K562 (cell line): ENCODE measurements around the gene GMPR2. TPM values are rescaled to one million over a fixed set of nuclear protein-coding genes. Genes with fewer than 3 reads are reported as not detected.

ENCODE experiments used
- TSC22D4 ChIP-seq: fragments of 450-650 bp; IDR thresholded peaks from 2 replicates; pipeline ENCODE4 v1.6.1; 2016; ENCODE audit warnings: missing genetic modification characterization, missing biosample characterization, control low read depth
- polyA plus RNA-seq, 8 experiments: library from polyadenylated mRNA; depleted of rRNA in 4 of 8; stranded (reverse) in 5 of 8; unstranded in 3 of 8; fragments of >200 nt; fragmentation: Nextera tagmentation in 2 of 8; fragmentation: Illumina TruSeq in 1 of 8; extraction: Ambion mirVana in 2 of 8; extraction: Trizol in 1 of 8; gene quantifications; 2 replicates each; pipeline versions ENCODE4 v1.2.1 to v1.2.3, GENCODE V29; 2011 to 2014; ENCODE audit warnings: inconsistent platforms in 1 of 8, missing spikeins in 1 of 8
- total RNA-seq, 7 experiments: library from RNA; depleted of rRNA in 6 of 7; stranded (reverse); fragments of >200 nt in 6 of 7; fragmentation: Illumina TruSeq in 2 of 7; extraction: Trizol in 2 of 7; gene quantifications; 2 replicates each; pipeline versions ENCODE4 v1.2.1 to v1.2.3, GENCODE V29; 2011 to 2021; ENCODE audit warnings: low replicate concordance in 1 of 7
- TF ChIP-seq, protein P1 (sequence below): fragments of 450-650 bp; IDR thresholded peaks from 2 replicates; pipeline ENCODE4 v1.6.1; 2016; ENCODE audit warnings: mild to moderate bottlenecking, moderate library complexity

The GMPR2 gene
- total and polyA plus RNA-seq, 9 of the 15 experiments (the other 6 are each of a cell fraction or from before 2014, with no cell fraction given): 26.4 to 67.4 (median 36.3) TPM

DNA sequence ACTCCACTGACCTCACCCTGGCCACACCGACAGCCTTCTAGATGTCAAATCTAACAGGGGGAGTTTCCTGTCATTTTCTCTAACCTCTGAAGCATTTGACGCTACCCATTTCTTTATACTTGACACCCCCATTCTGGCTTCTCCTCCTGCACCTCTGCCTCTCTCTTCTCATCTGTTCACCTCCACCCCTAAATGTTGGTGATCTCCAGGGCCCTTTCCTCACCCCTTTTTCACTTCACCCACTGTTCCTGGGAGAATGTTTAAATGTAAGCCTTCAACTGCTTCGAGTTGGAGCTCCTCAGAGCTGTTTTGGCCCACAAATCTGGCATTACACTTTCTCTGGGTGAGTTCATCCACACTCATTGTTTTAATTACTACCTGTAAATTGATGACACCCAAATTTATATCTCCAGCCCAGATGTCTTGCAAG, 39.1 kb downstream of the GMPR2 start (continued):
- TF ChIP-seq, protein P1, sequence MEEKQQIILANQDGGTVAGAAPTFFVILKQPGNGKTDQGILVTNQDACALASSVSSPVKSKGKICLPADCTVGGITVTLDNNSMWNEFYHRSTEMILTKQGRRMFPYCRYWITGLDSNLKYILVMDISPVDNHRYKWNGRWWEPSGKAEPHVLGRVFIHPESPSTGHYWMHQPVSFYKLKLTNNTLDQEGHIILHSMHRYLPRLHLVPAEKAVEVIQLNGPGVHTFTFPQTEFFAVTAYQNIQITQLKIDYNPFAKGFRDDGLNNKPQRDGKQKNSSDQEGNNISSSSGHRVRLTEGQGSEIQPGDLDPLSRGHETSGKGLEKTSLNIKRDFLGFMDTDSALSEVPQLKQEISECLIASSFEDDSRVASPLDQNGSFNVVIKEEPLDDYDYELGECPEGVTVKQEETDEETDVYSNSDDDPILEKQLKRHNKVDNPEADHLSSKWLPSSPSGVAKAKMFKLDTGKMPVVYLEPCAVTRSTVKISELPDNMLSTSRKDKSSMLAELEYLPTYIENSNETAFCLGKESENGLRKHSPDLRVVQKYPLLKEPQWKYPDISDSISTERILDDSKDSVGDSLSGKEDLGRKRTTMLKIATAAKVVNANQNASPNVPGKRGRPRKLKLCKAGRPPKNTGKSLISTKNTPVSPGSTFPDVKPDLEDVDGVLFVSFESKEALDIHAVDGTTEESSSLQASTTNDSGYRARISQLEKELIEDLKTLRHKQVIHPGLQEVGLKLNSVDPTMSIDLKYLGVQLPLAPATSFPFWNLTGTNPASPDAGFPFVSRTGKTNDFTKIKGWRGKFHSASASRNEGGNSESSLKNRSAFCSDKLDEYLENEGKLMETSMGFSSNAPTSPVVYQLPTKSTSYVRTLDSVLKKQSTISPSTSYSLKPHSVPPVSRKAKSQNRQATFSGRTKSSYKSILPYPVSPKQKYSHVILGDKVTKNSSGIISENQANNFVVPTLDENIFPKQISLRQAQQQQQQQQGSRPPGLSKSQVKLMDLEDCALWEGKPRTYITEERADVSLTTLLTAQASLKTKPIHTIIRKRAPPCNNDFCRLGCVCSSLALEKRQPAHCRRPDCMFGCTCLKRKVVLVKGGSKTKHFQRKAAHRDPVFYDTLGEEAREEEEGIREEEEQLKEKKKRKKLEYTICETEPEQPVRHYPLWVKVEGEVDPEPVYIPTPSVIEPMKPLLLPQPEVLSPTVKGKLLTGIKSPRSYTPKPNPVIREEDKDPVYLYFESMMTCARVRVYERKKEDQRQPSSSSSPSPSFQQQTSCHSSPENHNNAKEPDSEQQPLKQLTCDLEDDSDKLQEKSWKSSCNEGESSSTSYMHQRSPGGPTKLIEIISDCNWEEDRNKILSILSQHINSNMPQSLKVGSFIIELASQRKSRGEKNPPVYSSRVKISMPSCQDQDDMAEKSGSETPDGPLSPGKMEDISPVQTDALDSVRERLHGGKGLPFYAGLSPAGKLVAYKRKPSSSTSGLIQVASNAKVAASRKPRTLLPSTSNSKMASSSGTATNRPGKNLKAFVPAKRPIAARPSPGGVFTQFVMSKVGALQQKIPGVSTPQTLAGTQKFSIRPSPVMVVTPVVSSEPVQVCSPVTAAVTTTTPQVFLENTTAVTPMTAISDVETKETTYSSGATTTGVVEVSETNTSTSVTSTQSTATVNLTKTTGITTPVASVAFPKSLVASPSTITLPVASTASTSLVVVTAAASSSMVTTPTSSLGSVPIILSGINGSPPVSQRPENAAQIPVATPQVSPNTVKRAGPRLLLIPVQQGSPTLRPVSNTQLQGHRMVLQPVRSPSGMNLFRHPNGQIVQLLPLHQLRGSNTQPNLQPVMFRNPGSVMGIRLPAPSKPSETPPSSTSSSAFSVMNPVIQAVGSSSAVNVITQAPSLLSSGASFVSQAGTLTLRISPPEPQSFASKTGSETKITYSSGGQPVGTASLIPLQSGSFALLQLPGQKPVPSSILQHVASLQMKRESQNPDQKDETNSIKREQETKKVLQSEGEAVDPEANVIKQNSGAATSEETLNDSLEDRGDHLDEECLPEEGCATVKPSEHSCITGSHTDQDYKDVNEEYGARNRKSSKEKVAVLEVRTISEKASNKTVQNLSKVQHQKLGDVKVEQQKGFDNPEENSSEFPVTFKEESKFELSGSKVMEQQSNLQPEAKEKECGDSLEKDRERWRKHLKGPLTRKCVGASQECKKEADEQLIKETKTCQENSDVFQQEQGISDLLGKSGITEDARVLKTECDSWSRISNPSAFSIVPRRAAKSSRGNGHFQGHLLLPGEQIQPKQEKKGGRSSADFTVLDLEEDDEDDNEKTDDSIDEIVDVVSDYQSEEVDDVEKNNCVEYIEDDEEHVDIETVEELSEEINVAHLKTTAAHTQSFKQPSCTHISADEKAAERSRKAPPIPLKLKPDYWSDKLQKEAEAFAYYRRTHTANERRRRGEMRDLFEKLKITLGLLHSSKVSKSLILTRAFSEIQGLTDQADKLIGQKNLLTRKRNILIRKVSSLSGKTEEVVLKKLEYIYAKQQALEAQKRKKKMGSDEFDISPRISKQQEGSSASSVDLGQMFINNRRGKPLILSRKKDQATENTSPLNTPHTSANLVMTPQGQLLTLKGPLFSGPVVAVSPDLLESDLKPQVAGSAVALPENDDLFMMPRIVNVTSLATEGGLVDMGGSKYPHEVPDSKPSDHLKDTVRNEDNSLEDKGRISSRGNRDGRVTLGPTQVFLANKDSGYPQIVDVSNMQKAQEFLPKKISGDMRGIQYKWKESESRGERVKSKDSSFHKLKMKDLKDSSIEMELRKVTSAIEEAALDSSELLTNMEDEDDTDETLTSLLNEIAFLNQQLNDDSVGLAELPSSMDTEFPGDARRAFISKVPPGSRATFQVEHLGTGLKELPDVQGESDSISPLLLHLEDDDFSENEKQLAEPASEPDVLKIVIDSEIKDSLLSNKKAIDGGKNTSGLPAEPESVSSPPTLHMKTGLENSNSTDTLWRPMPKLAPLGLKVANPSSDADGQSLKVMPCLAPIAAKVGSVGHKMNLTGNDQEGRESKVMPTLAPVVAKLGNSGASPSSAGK: 0 out of 2 replicates have a peak, but pooled peaks have one; percentile 58
- TF ChIP-seq TSC22D4: no peak
- TF ChIP-seq, all 486 proteins: peak for 12
